Nucleus accumbens (tissue), 56 donors: ENCODE data around the gene MIB1.
"Not testable (repeated sequence)": the region's sequence is repeated elsewhere in the genome, so short reads cannot be mapped to it uniquely, and the experiment has no call there.

Source experiments
- DNase-seq, 56 donors: peaks; one replicate each; lab custom pipeline; 2025; lab: John Stamatoyannopoulos, UW

Gene MIB1

GRCh38 chr18:21742315-21742687 is 1.7 kb downstream of the MIB1 start:
- no peak for DNase-seq

- no peak for DNase-seq
These were observed 2.7 kb downstream of the MIB1 start for GRCh38 chr18:21743166-21743832.

GRCh38 chr18:21745231-21745630 is 4.6 kb downstream of the MIB1 start:
- no peak for DNase-seq

GRCh38 chr18:21747268-21747667 is 6.7 kb downstream of the MIB1 start:
- no peak for DNase-seq

GRCh38 chr18:21747764-21748693 is 7.4 kb downstream of the MIB1 start:
- DNase-seq: no peak

- DNase-seq: no peak
These were observed 17.2 kb downstream of the MIB1 start for GRCh38 chr18:21757833-21758232.

- no peak for DNase-seq
These were observed 19.2 kb downstream of the MIB1 start for GRCh38 chr18:21759836-21760235.

GRCh38 chr18:21760321-21760720 is 19.7 kb downstream of the MIB1 start:
- no peak for DNase-seq

- DNase-seq: no peak
These were observed 21.0 kb downstream of the MIB1 start for GRCh38 chr18:21761471-21762115.

GRCh38 chr18:21762181-21762772 is 21.7 kb downstream of the MIB1 start:
- DNase-seq: no peak

GRCh38 chr18:21763846-21764646 is 23.5 kb downstream of the MIB1 start:
- DNase-seq: no peak

- DNase-seq: no peak
These were observed 28.6 kb downstream of the MIB1 start for GRCh38 chr18:21769206-21769605.

GRCh38 chr18:21774722-21775121 is 34.1 kb downstream of the MIB1 start:
- no peak for DNase-seq

GRCh38 chr18:21777814-21778213 is 37.2 kb downstream of the MIB1 start:
- DNase-seq: no peak

GRCh38 chr18:21786526-21786925 is 45.9 kb downstream of the MIB1 start:
- no peak for DNase-seq

GRCh38 chr18:21796089-21796488 is 55.5 kb downstream of the MIB1 start:
- not testable (repeated sequence) for DNase-seq

- no peak for DNase-seq
These were observed 57.5 kb downstream of the MIB1 start for GRCh38 chr18:21798126-21798525.

GRCh38 chr18:21799721-21800120 is 59.1 kb downstream of the MIB1 start:
- DNase-seq: no peak

GRCh38 chr18:21803495-21803894 is 62.9 kb downstream of the MIB1 start:
- no peak for DNase-seq

- DNase-seq: peak in 1 of 56 donors; percentile 1
These were observed 65.3 kb downstream of the MIB1 start for GRCh38 chr18:21805771-21806366.
